Calu3 (cell line): Measurements from ENCODE around the gene TTBK1. TPM values are rescaled to one million over a fixed set of nuclear protein-coding genes. Genes with fewer than 3 reads are reported as not detected.

Source experiments
- BruUV-seq: library from RNA; stranded (reverse); fragments of 400-500 nt; replicated peaks from 2 replicates; lab custom pipeline; 2021; lab: Mats Ljungman, UMichigan
- CTCF ChIA-PET: fragments of 300-600 bp; sonication (Branson Sonifier 250); formaldehyde crosslinking; loops from one replicate; lab custom pipeline; 2022; ENCODE audit warnings: antibody characterized with exemption; lab: Charles Lee
- DNase-seq: peaks from one replicate; pipeline ENCODE4 v3.0.0; 2022
- H3K27ac Mint-ChIP-seq: one replicate; pipeline ENCODE4 v1.8.0; 2022; ENCODE audit warnings: mixed read lengths; ENCODE audit not compliant: unreplicated experiment
- H3K27me3 Mint-ChIP-seq: one replicate; pipeline ENCODE4 v1.8.0; 2022; ENCODE audit warnings: mixed read lengths; ENCODE audit not compliant: unreplicated experiment
- H3K36me3 Mint-ChIP-seq: one replicate; pipeline ENCODE4 v1.8.0; 2022; ENCODE audit warnings: mild to moderate bottlenecking, moderate library complexity, mixed read lengths; ENCODE audit not compliant: insufficient read depth, unreplicated experiment
- H3K4me1 Mint-ChIP-seq: one replicate; pipeline ENCODE4 v1.8.0; 2022; ENCODE audit warnings: mild to moderate bottlenecking, low read depth, mixed read lengths; ENCODE audit not compliant: unreplicated experiment
- H3K4me3 Mint-ChIP-seq: one replicate; pipeline ENCODE4 v1.8.0; 2022; ENCODE audit warnings: mild to moderate bottlenecking, low read depth, moderate library complexity, mixed read lengths; ENCODE audit not compliant: unreplicated experiment
- H3K9me3 Mint-ChIP-seq: one replicate; pipeline ENCODE4 v1.8.0; 2022; ENCODE audit warnings: low read depth, mixed read lengths; ENCODE audit not compliant: unreplicated experiment
- CTCF ChIP-seq: fragments of 200-600 bp; IDR thresholded peaks from one replicate; pipeline ENCODE4 v1.8.0; 2022; ENCODE audit warnings: antibody characterized with exemption; ENCODE audit not compliant: unreplicated experiment
- intact Hi-C: fragments of 100-400 bp; cut with micrococcal nuclease; formaldehyde crosslinking; loops from one replicate; pipeline ENCODE4 v1.10.0; 2022; ENCODE audit not compliant: unreplicated experiment
- total RNA-seq: library from RNA; stranded (reverse); gene quantifications from 2 replicates; pipeline ENCODE4 v1.2.3, GENCODE V29; 2022

The TTBK1 gene
- total RNA-seq, 1 experiment from 2014 or later, result 0.17 TPM

- DNase-seq, result peak; percentile 36
- intact Hi-C loops, result no loop called here
- no TSS peak for BruUV-seq
- Mint-ChIP-seq H3K4me1 (peaks cover 15% of the 10 kb centered on the region), H3K27ac (no peak overlapping the region), H3K27me3 (peaks cover 68% of the 10 kb centered on the region), H3K36me3 (peaks cover 17% of the 10 kb centered on the region), H3K4me3 (peak overlapping the region; percentile 0), H3K9me3 (no peaks in the 10 kb centered on the region)
- TF ChIP-seq CTCF, result no peak
- CTCF ChIA-PET, result interaction anchor here (1.2 kb wide), 1 partner anchor 11 kb away, joined by 4 read pairs; no protein-coding TSS in a partner anchor
Observed at GRCh38 chr6:43250992-43251373, 7.7 kb downstream of the TTBK1 start.

GRCh38 chr6:43253401-43253800 is 10.1 kb downstream of the TTBK1 start:
- peaks cover 15% of the 10 kb centered on the region for H3K4me1 Mint-ChIP-seq
- intact Hi-C loops, result no loop called here
- no peak overlapping the region for H3K4me3 Mint-ChIP-seq
- H3K27me3 Mint-ChIP-seq, result peaks cover 75% of the 10 kb centered on the region
- no peaks in the 10 kb centered on the region for H3K36me3 Mint-ChIP-seq
- TF ChIP-seq CTCF, result no peak
- no peak overlapping the region for H3K27ac Mint-ChIP-seq
- no peaks in the 10 kb centered on the region for H3K9me3 Mint-ChIP-seq
- no TSS peak for BruUV-seq
- DNase-seq, result no peak
- CTCF ChIA-PET, result no interaction called here

- no peak for DNase-seq
- no TSS peak for BruUV-seq
- Mint-ChIP-seq H3K27ac (no peak overlapping the region), H3K27me3 (peaks cover 84% of the 10 kb centered on the region), H3K36me3 (no peaks in the 10 kb centered on the region), H3K4me1 (peaks cover 15% of the 10 kb centered on the region), H3K4me3 (no peak overlapping the region), H3K9me3 (no peaks in the 10 kb centered on the region)
- intact Hi-C loops, result no loop called here
- CTCF ChIA-PET, result interaction anchor here (0.8 kb wide), 2 partner anchors 12 to 80 kb away, joined by 3 read pairs; no protein-coding TSS in a partner anchor
- TF ChIP-seq CTCF, result no peak
Observed at GRCh38 chr6:43254138-43254817, 11.0 kb downstream of the TTBK1 start.

GRCh38 chr6:43254846-43255245 is 11.6 kb downstream of the TTBK1 start:
- Mint-ChIP-seq H3K27ac (no peak overlapping the region), H3K36me3 (no peaks in the 10 kb centered on the region), H3K9me3 (no peaks in the 10 kb centered on the region), H3K4me1 (peaks cover 15% of the 10 kb centered on the region), H3K27me3 (peaks cover 86% of the 10 kb centered on the region), H3K4me3 (no peak overlapping the region)
- intact Hi-C loops, result no loop called here
- TF ChIP-seq CTCF, result no peak
- CTCF ChIA-PET, result interaction anchor here (0.8 kb wide), 1 partner anchor 12 kb away, joined by 3 read pairs; no protein-coding TSS in a partner anchor
- BruUV-seq, result no TSS peak
- no peak for DNase-seq
